GM18870 (cell line): ENCODE data around the gene EDEM2.
"Not testable (repeated sequence)": the region's sequence is repeated elsewhere in the genome, so short reads cannot be mapped to it uniquely, and the experiment has no call there.

Experiments
- ATAC-seq: cut with Tn5 transposase; IDR thresholded peaks from one replicate; pipeline ENCODE4 v1.9.1; 2021; ENCODE audit warnings: moderate library complexity; ENCODE audit not compliant: unreplicated experiment

Gene EDEM2

GRCh38 chr20:35171753-35172433, 24.8 kb upstream of the EDEM2 start, which contains the start of gene PROCR:
PROCR (plus strand) TSS chr20:35172072; CDS start chr20:35172155, 83 bp downstream.
- ATAC-seq: no peak

DNA sequence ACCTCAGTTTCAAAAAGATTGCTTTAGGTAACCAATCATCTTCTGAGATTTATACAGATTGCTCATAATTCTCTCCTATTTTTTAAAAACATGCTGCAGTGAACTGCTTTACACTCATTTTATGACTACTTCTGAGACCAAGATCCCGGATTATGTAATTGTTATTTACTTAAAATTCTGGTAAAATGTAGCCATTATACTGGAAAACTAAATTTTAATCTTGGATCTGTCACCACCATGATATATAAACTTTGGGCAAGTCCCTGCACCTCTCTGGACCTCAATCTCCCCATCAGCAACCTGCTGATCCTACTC, 24.3 kb upstream of the EDEM2 start:
- no peak for ATAC-seq

DNA sequence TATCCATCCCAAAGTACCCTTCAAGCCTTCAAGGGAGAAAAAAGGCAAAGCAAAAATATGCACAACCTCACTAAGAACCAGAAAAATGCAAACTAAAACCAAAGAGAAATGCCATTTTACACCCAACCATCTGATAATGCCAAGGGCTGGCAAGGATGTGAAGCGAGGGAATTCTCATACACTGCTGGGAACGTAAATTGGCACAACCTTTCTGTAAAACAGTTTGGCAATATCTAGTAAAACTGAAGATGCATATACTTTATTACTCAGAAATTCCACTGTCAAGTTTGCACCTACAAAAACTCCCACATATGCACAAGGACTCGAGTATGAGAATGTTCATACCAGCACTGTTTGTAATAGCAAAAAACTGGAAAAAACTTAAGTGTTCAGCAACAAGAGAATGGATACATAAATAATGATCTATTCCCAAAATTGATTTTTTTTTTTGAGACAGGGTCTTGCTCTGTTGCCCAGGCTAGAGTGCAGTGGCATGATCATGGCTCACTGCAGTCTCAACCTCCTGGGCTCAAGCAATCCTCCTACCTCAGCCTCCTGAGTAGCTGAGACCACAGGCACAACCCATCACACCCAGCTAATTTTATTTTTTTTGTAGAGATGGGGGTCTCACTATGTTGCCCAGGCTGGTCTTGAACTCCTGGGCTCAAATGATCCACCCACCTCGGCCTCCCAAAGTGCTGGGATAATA, 21.7 kb upstream of the EDEM2 start:
- not testable (repeated sequence) for ATAC-seq

DNA sequence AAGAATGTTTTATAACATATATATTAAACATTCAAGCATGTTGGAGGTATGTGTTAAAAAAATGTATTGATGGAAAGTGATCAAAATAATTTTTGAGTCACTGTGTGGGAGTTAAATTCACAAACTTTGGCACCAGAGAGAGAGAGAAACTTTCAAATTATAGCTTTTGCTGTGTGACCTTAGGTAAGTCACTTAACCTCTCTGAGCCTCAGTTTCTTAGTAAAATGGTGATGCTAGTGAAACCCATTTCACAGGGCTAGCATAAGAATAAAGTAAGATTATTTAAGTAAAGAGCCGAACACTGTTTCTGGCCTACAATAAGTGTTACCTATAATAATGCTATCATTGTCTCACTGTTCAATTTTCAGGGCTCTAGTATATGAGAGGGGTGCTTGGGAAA, 20.7 kb upstream of the EDEM2 start:
- no peak for ATAC-seq

DNA sequence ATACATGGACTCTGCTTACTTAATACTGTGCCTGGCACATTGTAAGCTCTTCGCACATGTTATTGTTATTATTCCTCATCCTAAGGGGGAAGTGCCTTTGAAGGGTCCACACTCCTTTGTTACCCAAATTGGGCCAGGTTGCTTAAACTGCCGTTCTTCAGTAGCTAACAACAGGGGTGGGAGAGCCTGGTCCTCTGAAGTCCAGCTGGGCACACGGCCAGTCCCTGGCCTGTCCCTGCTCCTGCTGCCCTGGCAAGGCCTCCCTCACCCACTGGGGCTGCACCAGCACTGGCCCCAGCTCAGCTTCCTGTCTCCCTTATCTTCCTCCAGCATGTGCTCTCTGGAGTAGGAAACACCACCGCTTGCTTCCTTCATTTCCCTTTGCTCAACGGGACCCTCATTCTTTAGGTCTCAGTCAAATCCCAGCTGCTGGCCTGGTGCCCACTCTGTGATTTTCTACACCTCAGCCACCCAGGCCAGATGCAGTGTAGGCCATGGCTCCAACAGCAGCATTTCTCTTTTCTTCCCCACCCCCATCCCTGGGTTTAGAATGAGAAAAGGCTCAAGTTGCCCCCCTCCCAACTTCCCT, 19.2 kb upstream of the EDEM2 start:
- no peak for ATAC-seq

DNA sequence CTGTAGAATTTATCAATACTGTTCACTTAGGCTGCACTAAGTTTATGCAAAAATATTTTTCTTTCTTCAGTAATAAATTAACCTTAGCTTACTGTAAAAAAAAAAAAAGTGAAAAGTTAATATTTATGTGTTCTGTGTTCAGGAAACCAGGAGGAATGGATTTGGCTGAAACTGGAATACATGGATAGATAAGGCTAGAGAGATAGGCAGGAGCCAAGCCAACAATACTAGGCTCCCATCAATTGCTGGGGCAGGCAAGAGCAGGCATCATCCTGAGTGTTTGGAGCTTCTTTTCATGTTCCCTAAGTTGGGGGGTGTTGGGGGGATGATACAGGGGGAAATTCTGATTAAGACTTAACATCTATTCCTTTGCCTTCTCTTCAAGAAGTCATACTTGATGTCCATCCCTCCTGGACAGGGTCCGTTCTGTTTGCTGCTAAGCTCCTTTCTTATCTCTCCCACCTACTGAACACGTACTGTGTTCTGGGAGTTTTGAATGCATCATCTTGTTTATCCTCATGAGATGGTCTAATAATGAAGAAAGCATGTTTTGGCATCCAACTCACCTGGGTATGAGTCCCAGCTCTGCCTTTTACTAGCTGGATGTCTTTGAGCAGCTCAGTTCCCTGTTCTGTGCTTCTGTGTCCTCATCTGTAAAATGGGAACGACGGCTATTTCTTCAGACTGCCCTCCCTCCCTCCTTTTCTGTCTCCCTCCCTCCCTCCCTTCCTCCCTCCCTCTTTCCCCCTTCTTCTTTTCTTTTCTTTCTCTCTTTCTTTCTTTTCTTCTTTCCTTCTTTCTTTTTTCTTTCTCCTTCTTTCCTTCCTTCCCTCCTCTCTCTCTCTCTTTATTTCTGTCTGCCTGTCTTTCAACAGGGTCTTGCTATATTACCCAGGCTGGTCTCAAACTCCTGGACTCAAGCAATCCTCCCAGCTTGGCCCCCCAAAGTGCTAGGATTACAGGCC, 18.4 kb upstream of the EDEM2 start:
- no peak for ATAC-seq

DNA sequence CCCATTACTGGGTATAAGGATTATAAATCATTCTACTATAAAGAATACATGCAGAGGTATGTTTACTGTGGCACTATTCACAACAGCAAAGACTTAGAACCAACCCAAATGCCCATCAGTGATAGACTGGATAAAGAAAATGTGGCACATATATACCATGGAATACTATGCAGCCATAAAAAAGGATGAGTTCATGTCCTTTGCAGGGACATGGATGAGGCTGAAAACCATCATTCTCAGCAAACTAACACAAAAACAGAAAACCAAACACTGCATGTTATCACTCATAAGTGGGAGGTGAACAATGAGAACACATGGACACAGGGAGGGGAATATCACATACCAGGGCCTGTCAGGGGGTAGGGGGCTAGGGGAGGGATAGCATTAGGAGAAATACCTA, 17.4 kb upstream of the EDEM2 start:
- not testable (repeated sequence) for ATAC-seq

DNA sequence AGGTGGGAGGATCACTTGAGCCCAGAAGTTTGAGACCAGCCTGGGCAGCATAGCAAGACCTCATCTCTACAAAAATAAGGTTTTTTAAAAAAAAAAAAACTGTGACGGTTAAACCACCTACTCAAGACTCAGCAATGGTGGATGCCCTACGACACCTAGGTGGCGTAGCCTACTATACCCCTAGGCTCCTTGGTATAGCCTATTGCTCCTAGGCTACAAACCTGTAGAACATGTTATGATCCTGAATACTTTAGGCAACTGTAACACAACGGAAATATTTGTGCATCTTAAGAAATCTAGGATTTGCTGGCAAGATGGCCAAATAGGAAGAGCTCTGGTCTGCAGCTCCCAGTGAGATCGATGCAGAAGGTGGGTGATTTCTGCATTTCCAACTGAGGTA, 13.2 kb upstream of the EDEM2 start:
- not testable (repeated sequence) for ATAC-seq

DNA sequence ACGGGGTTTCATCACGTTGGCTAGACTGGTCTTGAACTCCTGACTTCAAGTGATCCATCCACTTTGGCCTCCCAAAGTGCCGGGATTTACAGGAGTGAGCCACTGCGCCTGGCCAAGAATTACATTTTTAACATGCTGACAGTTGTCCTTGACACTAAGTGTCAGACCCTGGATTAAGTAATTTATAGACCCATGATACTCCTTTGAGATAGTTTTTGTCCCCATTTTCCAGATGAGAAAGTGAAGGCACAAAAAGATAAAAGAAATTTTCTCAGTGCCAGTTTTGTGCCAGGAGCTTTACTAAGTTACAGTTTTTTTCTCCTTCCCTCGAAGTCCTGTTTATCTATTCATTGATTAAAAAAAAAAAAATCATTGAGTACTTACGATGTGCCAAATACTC, 9.8 kb upstream of the EDEM2 start:
- ATAC-seq: no peak

GRCh38 chr20:35155936-35156335, 8.8 kb upstream of the EDEM2 start:
- ATAC-seq: no peak

- ATAC-seq: no peak
Observed at GRCh38 chr20:35151736-35152135, 4.6 kb upstream of the EDEM2 start.

DNA sequence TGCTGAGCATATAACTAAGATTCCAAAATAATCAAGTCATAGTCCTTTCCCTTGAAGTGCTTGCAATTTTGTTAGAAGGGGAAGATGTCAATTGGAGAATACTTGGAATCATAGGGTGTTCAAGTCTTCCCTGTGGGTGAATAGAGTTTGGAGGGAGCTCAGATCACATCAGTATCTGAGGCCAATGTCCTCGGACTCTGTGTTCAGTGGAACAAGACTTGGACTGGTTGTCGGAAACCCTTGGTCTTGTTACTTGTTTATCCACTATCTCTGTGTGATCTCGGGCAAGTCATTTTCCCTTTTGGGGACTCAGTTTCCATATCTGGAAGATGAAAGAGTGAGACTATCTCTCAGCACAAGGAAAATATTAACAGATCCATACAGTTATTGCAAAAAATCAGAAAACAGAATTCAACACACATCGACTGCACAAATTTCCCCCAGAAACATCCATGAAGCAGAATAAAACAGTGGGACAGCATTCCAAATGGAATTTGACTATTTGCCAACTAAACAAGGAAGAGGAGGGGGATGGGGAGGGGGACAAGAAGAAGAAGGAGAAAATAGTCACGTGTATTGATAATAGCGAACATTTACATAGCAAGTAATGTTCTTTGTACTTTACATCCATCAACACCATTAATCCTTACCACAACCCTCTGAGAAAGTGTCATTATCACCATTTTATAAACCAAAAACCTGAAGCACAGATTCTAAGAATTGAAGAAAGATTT, 3.9 kb upstream of the EDEM2 start:
- ATAC-seq: no peak

GRCh38 chr20:35147575-35148071, 487 bp upstream of the EDEM2 start:
- peak; percentile 20 for ATAC-seq

- ATAC-seq: no peak
Observed at GRCh38 chr20:35146299-35146919, 727 bp downstream of the EDEM2 start.

- no peak for ATAC-seq
Observed at GRCh38 chr20:35145141-35145564, 2.0 kb downstream of the EDEM2 start.

- no peak for ATAC-seq
Observed at GRCh38 chr20:35144694-35145093, 2.4 kb downstream of the EDEM2 start.

GRCh38 chr20:35135867-35136586, 11.1 kb downstream of the EDEM2 start:
- ATAC-seq: no peak

GRCh38 chr20:35134880-35135279, 12.3 kb downstream of the EDEM2 start:
- no peak for ATAC-seq

- no peak for ATAC-seq
Observed at GRCh38 chr20:35134472-35134871, 12.7 kb downstream of the EDEM2 start.
